SJSA1 (cell line): ENCODE results near the gene NXPH2. TPM values are rescaled to one million over a fixed set of nuclear protein-coding genes. Genes with fewer than 3 reads are reported as not detected.
A peak's percentile ranks its signal among the peaks of the same experiment; 100 is the strongest.

ENCODE experiments used
- DNase-seq, 2 experiments: peaks; one replicate each; pipeline ENCODE4 v3.0.0-alpha.2; 2015 to 2020; ENCODE audit warnings: low spot score in 2 of 2, low read depth in 1 of 2
- H3K27ac ChIP-seq: fragments of 250-450 bp; sonication (Bioruptor Pico); 2 replicates; pipeline ENCODE4 v1.5.1; 2020; ENCODE audit warnings: mild to moderate bottlenecking, moderate library complexity
- H3K27me3 ChIP-seq: fragments of 250-450 bp; sonication (Bioruptor Pico); replicated peaks from 2 replicates; pipeline ENCODE4 v1.5.1; 2020; ENCODE audit warnings: mild to moderate bottlenecking, moderate library complexity
- H3K36me3 ChIP-seq: fragments of 250-450 bp; sonication (Bioruptor Pico); 2 replicates; pipeline ENCODE4 v1.5.1; 2020; ENCODE audit warnings: mild to moderate bottlenecking
- H3K4me1 ChIP-seq: fragments of 250-450 bp; sonication (Bioruptor Pico); replicated peaks from 2 replicates; pipeline ENCODE4 v1.6.1; 2021; ENCODE audit warnings: mild to moderate bottlenecking
- H3K4me3 ChIP-seq: fragments of 250-450 bp; sonication (Bioruptor Pico); 2 replicates; pipeline ENCODE4 v1.5.1; 2020; ENCODE audit warnings: mild to moderate bottlenecking
- H3K9me3 ChIP-seq: fragments of 250-450 bp; sonication (Bioruptor Pico); replicated peaks from 2 replicates; pipeline ENCODE4 v1.5.1; 2020; ENCODE audit warnings: mild to moderate bottlenecking
- total RNA-seq: library from RNA; depleted of rRNA; stranded (reverse); fragments of >200 nt; shearing (Covaris generic); gene quantifications from 2 replicates; pipeline ENCODE4 v1.2.3, GENCODE V29; 2014

Gene NXPH2
- total RNA-seq, 1 experiment from 2014 or later = 6.1 TPM

- peak overlapping the region; percentile 37; the same call in 1 of the 2 replicates for H3K4me3 ChIP-seq
- DNase-seq = no peak
- H3K4me1 ChIP-seq = peaks cover 18% of the 10 kb centered on the region
- peaks cover 25% of the 10 kb centered on the region for H3K27me3 ChIP-seq
- no peak overlapping the region for H3K27ac ChIP-seq
- H3K9me3 ChIP-seq = no peaks in the 10 kb centered on the region
- H3K36me3 ChIP-seq = no peaks in the 10 kb centered on the region
Measured at GRCh38 chr2:138779406-138779780, 797 bp downstream of the NXPH2 start.

GRCh38 chr2:138777996-138778395, 2.2 kb downstream of the NXPH2 start:
- H3K27me3 ChIP-seq = peaks cover 25% of the 10 kb centered on the region
- DNase-seq = peak; percentile 62 to 78
- no peaks in the 10 kb centered on the region for H3K9me3 ChIP-seq
- peaks cover 18% of the 10 kb centered on the region for H3K4me1 ChIP-seq
- no peak overlapping the region for H3K4me3 ChIP-seq
- H3K36me3 ChIP-seq = no peaks in the 10 kb centered on the region
- no peak overlapping the region for H3K27ac ChIP-seq

GRCh38 chr2:138775736-138776135, 4.5 kb downstream of the NXPH2 start:
- no peak for DNase-seq
- Histone ChIP-seq H3K4me3 (no peak overlapping the region), H3K27ac (no peak overlapping the region), H3K27me3 (peaks cover 18% of the 10 kb centered on the region), H3K4me1 (peaks cover 18% of the 10 kb centered on the region), H3K9me3 (no peaks in the 10 kb centered on the region), H3K36me3 (no peaks in the 10 kb centered on the region)

- Histone ChIP-seq H3K9me3 (no peaks in the 10 kb centered on the region), H3K4me3 (no peak overlapping the region), H3K36me3 (no peaks in the 10 kb centered on the region), H3K4me1 (no peaks in the 10 kb centered on the region), H3K27ac (no peak overlapping the region), H3K27me3 (no peaks in the 10 kb centered on the region; the same call in 1 of the 2 replicates)
- no peak for DNase-seq
Measured at GRCh38 chr2:138771534-138771933, 8.7 kb downstream of the NXPH2 start.

- no peak overlapping the region for H3K4me3 ChIP-seq
- no peak overlapping the region for H3K27ac ChIP-seq
- no peaks in the 10 kb centered on the region for H3K4me1 ChIP-seq
- no peak for DNase-seq
- H3K27me3 ChIP-seq = no peaks in the 10 kb centered on the region; the same call in 1 of the 2 replicates
- H3K36me3 ChIP-seq = no peaks in the 10 kb centered on the region
- H3K9me3 ChIP-seq = no peaks in the 10 kb centered on the region
Measured at GRCh38 chr2:138767101-138767500, 13.1 kb downstream of the NXPH2 start.

- Histone ChIP-seq H3K4me1 (no peaks in the 10 kb centered on the region), H3K36me3 (no peaks in the 10 kb centered on the region), H3K4me3 (no peak overlapping the region), H3K27ac (no peak overlapping the region), H3K27me3 (no peaks in the 10 kb centered on the region; the same call in 1 of the 2 replicates), H3K9me3 (no peaks in the 10 kb centered on the region)
- DNase-seq = no peak
Measured at GRCh38 chr2:138766464-138766863, 13.7 kb downstream of the NXPH2 start.

GRCh38 chr2:138763971-138764370, 16.2 kb downstream of the NXPH2 start:
- DNase-seq = no peak
- Histone ChIP-seq H3K36me3 (no peaks in the 10 kb centered on the region), H3K27ac (no peak overlapping the region), H3K4me3 (no peak overlapping the region), H3K27me3 (no peaks in the 10 kb centered on the region; the same call in 1 of the 2 replicates), H3K9me3 (no peaks in the 10 kb centered on the region), H3K4me1 (no peaks in the 10 kb centered on the region)

GRCh38 chr2:138762533-138762932, 17.7 kb downstream of the NXPH2 start:
- Histone ChIP-seq H3K4me3 (no peak overlapping the region), H3K4me1 (no peaks in the 10 kb centered on the region), H3K9me3 (no peaks in the 10 kb centered on the region), H3K36me3 (no peaks in the 10 kb centered on the region), H3K27ac (no peak overlapping the region), H3K27me3 (no peaks in the 10 kb centered on the region; the same call in 1 of the 2 replicates)
- no peak for DNase-seq

- Histone ChIP-seq H3K9me3 (no peaks in the 10 kb centered on the region), H3K27me3 (no peaks in the 10 kb centered on the region; the same call in 1 of the 2 replicates)
- no peak for DNase-seq
Measured at GRCh38 chr2:138760676-138761075, 19.5 kb downstream of the NXPH2 start.

GRCh38 chr2:138757384-138757783, 22.8 kb downstream of the NXPH2 start:
- Histone ChIP-seq H3K36me3 (no peaks in the 10 kb centered on the region), H3K4me3 (no peak overlapping the region), H3K27ac (no peak overlapping the region), H3K9me3 (no peaks in the 10 kb centered on the region), H3K4me1 (no peaks in the 10 kb centered on the region), H3K27me3 (no peaks in the 10 kb centered on the region)
- no peak for DNase-seq

More at GRCh38 chr2:138760676-138761075, 19.5 kb downstream of the NXPH2 start:
- H3K36me3 ChIP-seq = no peaks in the 10 kb centered on the region
- H3K4me3 ChIP-seq = no peak overlapping the region
- H3K27ac ChIP-seq = no peak overlapping the region
- H3K4me1 ChIP-seq = no peaks in the 10 kb centered on the region

- DNase-seq = no peak
- Histone ChIP-seq H3K27ac (no peak overlapping the region), H3K36me3 (no peaks in the 10 kb centered on the region), H3K4me3 (no peak overlapping the region), H3K27me3 (no peaks in the 10 kb centered on the region), H3K4me1 (no peaks in the 10 kb centered on the region), H3K9me3 (no peaks in the 10 kb centered on the region)
Measured at GRCh38 chr2:138752197-138752956, 27.8 kb downstream of the NXPH2 start.

GRCh38 chr2:138744713-138745112, 35.5 kb downstream of the NXPH2 start:
- Histone ChIP-seq H3K36me3 (no peaks in the 10 kb centered on the region), H3K27ac (no peak overlapping the region), H3K27me3 (no peaks in the 10 kb centered on the region), H3K9me3 (no peaks in the 10 kb centered on the region), H3K4me3 (no peak overlapping the region), H3K4me1 (no peaks in the 10 kb centered on the region)
- DNase-seq = no peak

GRCh38 chr2:138742441-138743057, 37.6 kb downstream of the NXPH2 start:
- DNase-seq = no peak
- Histone ChIP-seq H3K27me3 (no peaks in the 10 kb centered on the region), H3K4me3 (no peak overlapping the region), H3K36me3 (no peaks in the 10 kb centered on the region), H3K4me1 (no peaks in the 10 kb centered on the region), H3K9me3 (no peaks in the 10 kb centered on the region), H3K27ac (no peak overlapping the region)

- Histone ChIP-seq H3K27ac (no peak overlapping the region), H3K4me1 (no peaks in the 10 kb centered on the region), H3K9me3 (no peaks in the 10 kb centered on the region), H3K4me3 (no peak overlapping the region), H3K27me3 (no peaks in the 10 kb centered on the region), H3K36me3 (no peaks in the 10 kb centered on the region)
- DNase-seq = no peak
Measured at GRCh38 chr2:138741851-138742250, 38.3 kb downstream of the NXPH2 start.
